ENCODE measurements around the gene CTSW.

CTSW gene

GRCh38 chr11:65852508-65853245 is 27.0 kb upstream of the CTSW start:
- no peak for DNase-seq (ENCODE audit: low spot score)
- TF ChIP-seq CTCF (IDR thresholded peaks at IDR 0.05; ENCODE audit: extremely low read depth, missing control alignments), result no peak

GRCh38 chr11:65853246-65853979 is 26.2 kb upstream of the CTSW start:
- TF ChIP-seq CTCF (IDR thresholded peaks at IDR 0.05; ENCODE audit: extremely low read depth, missing control alignments), result no peak

DNA sequence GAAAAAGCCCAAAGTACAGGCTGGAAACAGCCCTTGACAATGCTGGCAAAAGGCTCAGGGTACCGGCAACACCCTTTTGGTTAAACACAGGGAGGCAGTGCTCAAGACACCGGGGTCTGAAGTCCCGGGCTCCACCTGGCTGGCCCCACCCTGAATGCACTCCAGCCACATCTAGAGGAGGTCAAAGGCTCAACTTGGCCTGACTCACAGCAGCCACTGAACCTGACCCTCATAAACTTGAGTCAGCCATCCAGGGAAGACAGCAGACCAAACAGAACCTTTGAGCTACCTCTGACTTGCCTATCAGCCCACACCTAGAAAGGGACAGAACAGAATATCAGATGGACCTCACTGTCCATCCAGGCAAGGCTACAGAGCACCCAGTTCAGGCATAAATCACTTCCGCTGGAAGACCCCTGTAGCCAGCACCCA is 25.5 kb upstream of the CTSW start:
- TF ChIP-seq CTCF (IDR thresholded peaks at IDR 0.05; ENCODE audit: extremely low read depth, missing control alignments), result no peak
- no peak for DNase-seq (ENCODE audit: low spot score)

More at GRCh38 chr11:65853246-65853979, 26.2 kb upstream of the CTSW start:
- no peak for DNase-seq (ENCODE audit: low spot score)

- no peak for TF ChIP-seq CTCF (IDR thresholded peaks at IDR 0.05; ENCODE audit: extremely low read depth, missing control alignments)
- no peak for DNase-seq (ENCODE audit: low spot score)
These were observed 24.5 kb upstream of the CTSW start for GRCh38 chr11:65854852-65855837.

DNA sequence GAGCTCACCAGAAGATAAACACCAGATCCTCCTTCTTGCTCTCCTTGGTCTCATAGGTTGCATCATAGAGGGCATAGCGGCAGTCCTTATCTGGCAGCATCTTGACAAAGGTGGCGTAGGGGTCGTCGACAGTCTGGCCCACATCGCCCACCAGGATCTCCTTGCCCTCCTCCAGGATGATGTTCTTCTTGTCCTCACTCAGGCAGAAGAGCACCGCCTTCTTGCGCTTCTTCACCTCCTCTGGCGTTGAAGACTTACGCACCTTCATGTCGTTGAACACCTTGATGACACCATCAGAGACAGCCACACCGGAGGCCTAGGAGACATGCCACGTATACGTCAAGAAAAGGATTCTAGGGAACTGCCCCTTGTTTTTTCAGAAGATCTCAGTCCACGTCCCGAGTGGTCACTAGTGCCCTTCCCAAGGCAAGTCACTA is 23.7 kb upstream of the CTSW start:
- DNase-seq (ENCODE audit: low spot score), result no peak
- TF ChIP-seq CTCF (IDR thresholded peaks at IDR 0.05; ENCODE audit: extremely low read depth, missing control alignments), result no peak

DNA sequence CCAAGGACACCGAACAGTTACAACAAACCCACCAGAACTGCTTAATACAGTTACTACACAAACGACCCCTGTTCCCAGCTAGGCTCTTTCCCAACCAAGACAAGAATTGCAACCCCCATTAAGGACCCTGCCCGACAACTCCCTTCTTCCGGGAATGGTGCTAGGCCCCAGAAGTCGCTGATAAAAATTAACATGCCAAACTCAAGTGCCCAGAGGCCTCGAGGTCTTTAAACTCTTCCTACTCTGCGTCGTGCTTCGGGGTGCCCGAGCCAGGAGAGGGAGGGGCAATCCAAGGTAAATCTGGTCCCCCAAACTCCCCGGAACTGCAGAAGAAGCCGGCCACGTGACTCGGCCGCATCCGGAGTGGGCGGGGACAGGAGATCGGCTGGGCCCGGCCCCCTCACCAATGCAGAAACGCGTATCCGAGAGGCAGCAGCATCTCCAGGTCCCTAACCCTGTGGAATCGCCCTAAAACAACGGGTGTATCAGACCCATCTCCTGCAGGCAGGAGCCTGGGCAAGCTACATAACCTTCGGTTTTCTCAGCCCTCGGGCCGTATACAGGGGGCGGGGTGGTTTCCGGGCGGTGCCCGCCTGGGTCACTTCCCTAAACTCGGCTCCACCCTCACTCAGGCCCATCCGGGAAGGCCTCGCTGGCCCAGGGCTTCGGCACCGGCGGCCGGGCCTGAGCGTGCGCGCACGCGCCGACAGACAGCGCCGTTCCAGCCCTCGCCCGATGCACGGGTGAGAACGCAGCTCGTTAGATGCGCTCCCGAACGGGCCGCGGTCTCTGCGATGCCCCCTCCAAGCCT is 22.7 kb upstream of the CTSW start:
- no peak for TF ChIP-seq CTCF (IDR thresholded peaks at IDR 0.05; ENCODE audit: extremely low read depth, missing control alignments)
- peak; percentile 86 for DNase-seq (ENCODE audit: low spot score)

Measured in GM20000 (cell line).